Astrocyte (in vitro differentiated cells and primary cell): ENCODE data around the gene BICDL2.

Experiments used
- EZH2 ChIP-seq: IDR thresholded peaks from 2 replicates; pipeline ENCODE4 v1.6.1; 2012; ENCODE audit warnings: mild to moderate bottlenecking, low read length, inconsistent platforms; ENCODE audit not compliant: insufficient read depth
- TF ChIP-seq, protein P1 (sequence below): IDR thresholded peaks from 2 replicates; pipeline ENCODE4 v1.5.1; 2011; ENCODE audit warnings: low read depth, mild to moderate bottlenecking, inconsistent platforms, low read length, moderate library complexity; ENCODE audit not compliant: insufficient read depth

DNA sequence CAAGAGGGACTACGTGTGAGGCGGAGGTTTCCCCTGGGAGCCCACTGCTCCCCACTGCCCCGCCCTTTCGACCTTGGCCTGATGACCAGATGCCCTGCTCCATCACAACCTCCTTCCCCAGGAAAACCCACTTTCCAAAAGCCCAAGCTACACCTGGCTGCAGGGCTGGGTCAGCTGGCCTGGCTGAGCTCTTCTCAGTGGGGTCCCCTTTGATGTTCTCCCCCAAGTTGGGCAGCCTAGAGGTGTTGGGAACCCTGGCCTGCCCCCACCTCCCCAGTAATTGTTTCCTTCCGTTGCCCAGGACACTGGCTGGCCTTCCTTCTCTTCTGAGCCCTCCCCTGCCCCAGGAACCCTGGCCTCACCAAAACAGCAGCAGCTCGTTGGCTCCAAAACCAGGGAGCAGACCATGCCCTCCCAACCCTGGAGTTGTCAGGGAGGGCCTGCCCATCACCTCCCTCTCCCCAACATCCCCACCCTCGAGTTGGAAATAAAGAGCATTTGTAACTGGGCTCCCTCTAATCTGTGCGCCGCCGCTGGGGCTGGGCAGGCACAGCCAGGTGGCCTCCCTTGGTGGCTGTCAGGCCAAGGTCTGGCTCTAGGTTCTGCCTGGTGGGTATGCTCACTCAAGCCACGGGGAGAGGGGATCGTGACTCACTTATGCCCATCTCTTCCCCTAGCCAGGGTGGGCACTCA lies 22.6 kb downstream of the BICDL2 start:
- TF ChIP-seq, protein P1, sequence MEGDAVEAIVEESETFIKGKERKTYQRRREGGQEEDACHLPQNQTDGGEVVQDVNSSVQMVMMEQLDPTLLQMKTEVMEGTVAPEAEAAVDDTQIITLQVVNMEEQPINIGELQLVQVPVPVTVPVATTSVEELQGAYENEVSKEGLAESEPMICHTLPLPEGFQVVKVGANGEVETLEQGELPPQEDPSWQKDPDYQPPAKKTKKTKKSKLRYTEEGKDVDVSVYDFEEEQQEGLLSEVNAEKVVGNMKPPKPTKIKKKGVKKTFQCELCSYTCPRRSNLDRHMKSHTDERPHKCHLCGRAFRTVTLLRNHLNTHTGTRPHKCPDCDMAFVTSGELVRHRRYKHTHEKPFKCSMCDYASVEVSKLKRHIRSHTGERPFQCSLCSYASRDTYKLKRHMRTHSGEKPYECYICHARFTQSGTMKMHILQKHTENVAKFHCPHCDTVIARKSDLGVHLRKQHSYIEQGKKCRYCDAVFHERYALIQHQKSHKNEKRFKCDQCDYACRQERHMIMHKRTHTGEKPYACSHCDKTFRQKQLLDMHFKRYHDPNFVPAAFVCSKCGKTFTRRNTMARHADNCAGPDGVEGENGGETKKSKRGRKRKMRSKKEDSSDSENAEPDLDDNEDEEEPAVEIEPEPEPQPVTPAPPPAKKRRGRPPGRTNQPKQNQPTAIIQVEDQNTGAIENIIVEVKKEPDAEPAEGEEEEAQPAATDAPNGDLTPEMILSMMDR, result no peak
- TF ChIP-seq EZH2, result no peak
